ENCODE results near the gene HS2ST1. TPM values are rescaled to one million over a fixed set of nuclear protein-coding genes. Genes with fewer than 3 reads are reported as not detected.

HS2ST1 gene
- total RNA-seq, 1 experiment from 2014 or later: 24.0 TPM

GRCh38 chr1:87132284-87132870 is 217.9 kb downstream of the HS2ST1 start:
- no peak for DNase-seq (ENCODE audit: low read depth)

- no peak for DNase-seq (ENCODE audit: low read depth)
Measured at GRCh38 chr1:87134061-87134460, 219.6 kb downstream of the HS2ST1 start.

GRCh38 chr1:87134625-87135328 is 220.3 kb downstream of the HS2ST1 start:
- no peak for DNase-seq (ENCODE audit: low read depth)

- no peak for DNase-seq (ENCODE audit: low read depth)
Measured at GRCh38 chr1:87135329-87135712, 220.9 kb downstream of the HS2ST1 start.

GRCh38 chr1:87136607-87137341 is 222.3 kb downstream of the HS2ST1 start:
- DNase-seq (ENCODE audit: low read depth): no peak

GRCh38 chr1:87137342-87137739 is 222.9 kb downstream of the HS2ST1 start:
- no peak for DNase-seq (ENCODE audit: low read depth)

- DNase-seq (ENCODE audit: low read depth): peak; percentile 38
Measured at GRCh38 chr1:87140831-87141540, 226.6 kb downstream of the HS2ST1 start.

GRCh38 chr1:87141556-87141955 is 227.1 kb downstream of the HS2ST1 start:
- DNase-seq (ENCODE audit: low read depth): no peak

GRCh38 chr1:87143413-87144135 is 229.1 kb downstream of the HS2ST1 start:
- DNase-seq (ENCODE audit: low read depth): no peak

GRCh38 chr1:87144316-87144895 is 230.0 kb downstream of the HS2ST1 start:
- no peak for DNase-seq (ENCODE audit: low read depth)

GRCh38 chr1:87144981-87145380 is 230.5 kb downstream of the HS2ST1 start:
- DNase-seq (ENCODE audit: low read depth): no peak

- no peak for DNase-seq (ENCODE audit: low read depth)
Measured at GRCh38 chr1:87146538-87146937, 232.1 kb downstream of the HS2ST1 start.

GRCh38 chr1:87146986-87147385 is 232.6 kb downstream of the HS2ST1 start:
- DNase-seq (ENCODE audit: low read depth): no peak

- no peak for DNase-seq (ENCODE audit: low read depth)
Measured at GRCh38 chr1:87147851-87148250, 233.4 kb downstream of the HS2ST1 start.

GRCh38 chr1:87148661-87149060 is 234.2 kb downstream of the HS2ST1 start:
- no peak for DNase-seq (ENCODE audit: low read depth)

GRCh38 chr1:87149241-87150041 is 235.0 kb downstream of the HS2ST1 start:
- DNase-seq (ENCODE audit: low read depth): no peak

GRCh38 chr1:87150143-87150542 is 235.7 kb downstream of the HS2ST1 start:
- DNase-seq (ENCODE audit: low read depth): no peak

- DNase-seq (ENCODE audit: low read depth): peak; percentile 59
Measured at GRCh38 chr1:87151500-87152421, 237.3 kb downstream of the HS2ST1 start.

- no peak for DNase-seq (ENCODE audit: low read depth)
Measured at GRCh38 chr1:87154384-87154783, 239.9 kb downstream of the HS2ST1 start.
